HepG2 (cell line): Measurements from ENCODE around the gene SLC29A2. TPM values are rescaled to one million over a fixed set of nuclear protein-coding genes. Genes with fewer than 3 reads are reported as not detected.

Source experiments
- ARID3A ChIP-seq: IDR thresholded peaks from 2 replicates; pipeline ENCODE4 v1.6.1; 2012; ENCODE audit warnings: low read depth, low read length, improper control_type of control experiment
- CEBPZ ChIP-seq: IDR thresholded peaks from 2 replicates; pipeline ENCODE4 v1.6.1; 2012; ENCODE audit warnings: low read length, improper control_type of control experiment
- GABPB1 ChIP-seq: IDR thresholded peaks from 2 replicates; pipeline ENCODE4 v1.6.1; 2016; ENCODE audit warnings: mild to moderate bottlenecking, missing genetic modification reagents, moderate library complexity, missing compliant biosample characterization
- HIC2 ChIP-seq: sonication (generic); formaldehyde crosslinking; IDR thresholded peaks from 2 replicates; pipeline ENCODE4 v1.9.0; 2022; ENCODE audit warnings: low read depth, missing genetic modification reagents
- MAZ ChIP-seq, 2 experiments: sonication (generic) in 1 of 2; formaldehyde crosslinking in 1 of 2; IDR thresholded peaks; 2 replicates each; pipeline versions ENCODE4 v1.5.0 to v1.6.1; 2012 to 2020; ENCODE audit warnings: low read depth in 2 of 2, mild to moderate bottlenecking in 2 of 2, borderline replicate concordance in 1 of 2, improper control_type of control experiment in 1 of 2, low read length in 1 of 2, missing genetic modification reagents in 1 of 2, moderate library complexity in 1 of 2
- MIER2 ChIP-seq: IDR thresholded peaks from 2 replicates; pipeline ENCODE4 v1.6.1; 2016; ENCODE audit warnings: missing biosample characterization, missing genetic modification reagents
- NCOA1 ChIP-seq: sonication (generic); formaldehyde crosslinking; IDR thresholded peaks from 2 replicates; pipeline ENCODE4 v1.9.0; 2021; ENCODE audit warnings: missing genetic modification reagents
- PREB ChIP-seq: sonication (generic); formaldehyde crosslinking; IDR thresholded peaks from 2 replicates; pipeline ENCODE4 v1.4.0; 2020; ENCODE audit warnings: missing genetic modification reagents
- U2AF2 ChIP-seq: fragments of 200-400 bp; formaldehyde crosslinking; IDR thresholded peaks from 2 replicates; pipeline ENCODE4 v1.6.1; 2017; ENCODE audit warnings: low read depth, mild to moderate bottlenecking, low read length
- ZBTB7B ChIP-seq: sonication (generic); formaldehyde crosslinking; IDR thresholded peaks from 2 replicates; pipeline ENCODE4 v1.4.0; 2020; ENCODE audit warnings: missing genetic modification reagents
- ZNF543 ChIP-seq: sonication (generic); formaldehyde crosslinking; IDR thresholded peaks from 2 replicates; pipeline ENCODE4 v1.4.0; 2020; ENCODE audit warnings: mild to moderate bottlenecking, missing genetic modification reagents
- ZNF639 ChIP-seq: conservative IDR thresholded peaks from 2 replicates; pipeline ENCODE4 v1.6.1; 2018; ENCODE audit warnings: missing genetic modification reagents
- ZNF883 ChIP-seq: sonication (generic); formaldehyde crosslinking; IDR thresholded peaks from 2 replicates; pipeline ENCODE4 v1.5.1; 2020; ENCODE audit warnings: mild to moderate bottlenecking, missing genetic modification reagents; ENCODE audit errors: not compliant biosample characterization
- polyA plus RNA-seq, 8 experiments: library from polyadenylated mRNA; depleted of rRNA in 3 of 8; stranded (reverse) in 7 of 8; unstranded in 1 of 8; fragments of >200 nt; fragmentation: Illumina TruSeq in 4 of 8; extraction: Trizol in 4 of 8; gene quantifications; 2 replicates each; pipeline versions ENCODE4 v1.2.1 to v1.2.3, GENCODE V29; 2011 to 2016; ENCODE audit warnings: low read depth in 4 of 8, missing spikeins in 1 of 8, mixed read lengths in 1 of 8; ENCODE audit not compliant: insufficient read depth in 1 of 8
- total RNA-seq, 5 experiments: library from RNA; depleted of rRNA; stranded (reverse); fragments of >200 nt; fragmentation: Illumina TruSeq; extraction: Trizol; gene quantifications; 2 replicates each; pipeline ENCODE4 v1.2.3, GENCODE V29; 2016; ENCODE audit warnings: low read depth in 1 of 5

SLC29A2 gene
- total and polyA plus RNA-seq, 2 of the 13 experiments (the other 11 are each of a cell fraction or from before 2014, with no cell fraction given): 0.63 to 0.66 TPM

- TF ChIP-seq CEBPZ (no peak), ZBTB7B (CRISPR knock-in tag) (0 out of 2 replicates have a peak, but pooled peaks have one; percentile 49), ARID3A (peak; percentile 66; the same call in 1 of the 2 replicates), MAZ (IDR thresholded peaks at IDR 0.05; ENCODE audit: borderline replicate concordance, low read depth, low read length) (peak; percentile 58; the same call in 1 of the 2 replicates), MAZ (CRISPR knock-in tag; IDR thresholded peaks at IDR 0.05; ENCODE audit: low read depth) (peak; percentile 55; the same call in 1 of the 2 replicates), ZNF543 (CRISPR knock-in tag) (peak; percentile 23; the same call in 1 of the 2 replicates), ZNF883 (CRISPR knock-in tag) (peak; percentile 38), HIC2 (CRISPR knock-in tag) (0 out of 2 replicates have a peak, but pooled peaks have one; percentile 22), MIER2 (CRISPR knock-in tag) (peak; percentile 52; the same call in 1 of the 2 replicates), PREB (CRISPR knock-in tag) (no peak), U2AF2 (no peak), GABPB1 (CRISPR knock-in tag) (peak; percentile 62), ZNF639 (peak; percentile 55; the same call in 1 of the 2 replicates), NCOA1 (CRISPR knock-in tag) (peak; percentile 40; the same call in 1 of the 2 replicates)
Measured at GRCh38 chr11:66347425-66348276, 23.9 kb downstream of the SLC29A2 start, which contains the start of gene B4GAT1 (continued).
